Measurements from ENCODE around the gene NDUFB3. TPM values are rescaled to one million over a fixed set of nuclear protein-coding genes. Genes with fewer than 3 reads are reported as not detected.
"Not testable (repeated sequence)": the region's sequence is repeated elsewhere in the genome, so short reads cannot be mapped to it uniquely, and the experiment has no call there.

NDUFB3 gene
- total RNA-seq, result 96.0 TPM

DNA sequence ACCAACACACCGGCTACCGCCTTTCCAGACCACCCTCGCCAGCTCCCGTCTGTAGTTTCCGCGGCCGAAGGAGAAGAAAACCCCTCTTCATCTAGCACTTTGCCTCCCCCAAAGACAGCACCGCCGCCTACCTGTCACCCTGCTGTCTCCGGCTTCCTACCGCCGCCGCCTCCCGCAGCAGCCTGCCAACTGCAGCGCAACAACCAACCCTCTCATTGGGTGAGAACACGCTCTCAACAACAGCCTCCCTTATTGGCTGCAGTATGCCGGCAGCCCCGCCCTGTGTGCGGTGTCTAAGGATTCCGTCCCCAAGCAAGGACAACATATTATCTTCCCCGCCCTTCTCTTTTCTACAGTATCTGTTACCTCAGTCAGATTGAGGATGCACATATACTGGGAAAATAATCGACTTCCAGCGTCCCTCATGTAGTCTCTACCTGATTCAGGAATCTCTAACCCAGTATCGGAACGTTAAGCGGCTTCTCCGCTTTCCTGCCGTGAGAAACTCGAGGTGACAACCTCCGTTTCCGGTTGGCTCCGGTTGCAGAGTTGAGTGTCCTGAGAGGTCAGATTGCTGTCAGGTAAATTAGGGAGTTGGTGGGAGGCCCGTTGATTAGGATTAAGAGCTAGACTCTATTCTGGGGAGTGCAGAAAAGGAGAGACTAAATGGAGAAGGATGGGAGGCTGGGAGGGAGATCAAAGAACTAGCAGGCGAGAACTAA is at the start of gene NDUFB3, which contains the start of gene HYCC2:
Gene NDUFB3 (plus strand): TSS at position 523 of the 722 bp plus-strand sequence. CDS start 6,882 bp downstream, outside the sequence.
Gene HYCC2 (minus strand): TSS at position 193 of the 722 bp plus-strand sequence. CDS start 47,662 bp downstream, outside the sequence.
- peak; percentile 100 for ATAC-seq

DNA sequence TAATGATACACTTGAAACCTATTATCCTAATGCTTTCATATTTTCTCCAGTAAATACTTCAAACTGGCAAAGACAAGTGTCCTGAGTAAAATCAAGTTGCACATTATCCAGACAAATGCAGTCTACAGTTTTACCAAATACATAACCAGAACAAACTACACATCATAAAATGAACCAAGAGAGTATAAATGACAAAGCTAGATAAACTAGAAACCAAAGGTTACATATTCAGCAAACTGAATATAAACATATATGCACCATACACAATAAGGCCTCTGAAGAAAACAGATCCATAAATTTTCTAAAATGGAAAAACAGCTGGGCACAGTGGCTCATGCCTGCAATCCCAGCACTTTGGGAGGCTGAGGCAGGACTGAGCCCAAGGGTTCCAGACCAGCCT is 47.3 kb upstream of the NDUFB3 start:
- no peak for ATAC-seq

DNA sequence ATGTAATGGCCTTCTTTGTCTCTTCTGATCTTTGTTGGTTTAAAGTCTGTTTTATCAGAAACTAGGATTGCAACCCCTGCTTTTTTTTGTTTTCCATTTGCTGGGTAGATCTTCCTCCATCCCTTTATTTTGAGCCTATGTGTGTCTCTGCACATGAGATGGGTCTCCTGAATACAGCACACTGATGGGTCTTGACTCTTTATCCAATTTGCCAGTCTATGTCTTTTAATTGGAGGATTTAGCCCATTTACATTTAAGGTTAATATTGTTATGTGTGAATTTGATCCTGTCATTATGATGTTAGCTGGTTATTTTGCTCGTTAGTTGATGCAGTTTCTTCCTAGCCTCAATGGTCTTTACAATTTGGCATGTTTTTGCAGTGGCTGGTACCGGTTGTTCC is 37.4 kb upstream of the NDUFB3 start:
- ATAC-seq, result not testable (repeated sequence)

DNA sequence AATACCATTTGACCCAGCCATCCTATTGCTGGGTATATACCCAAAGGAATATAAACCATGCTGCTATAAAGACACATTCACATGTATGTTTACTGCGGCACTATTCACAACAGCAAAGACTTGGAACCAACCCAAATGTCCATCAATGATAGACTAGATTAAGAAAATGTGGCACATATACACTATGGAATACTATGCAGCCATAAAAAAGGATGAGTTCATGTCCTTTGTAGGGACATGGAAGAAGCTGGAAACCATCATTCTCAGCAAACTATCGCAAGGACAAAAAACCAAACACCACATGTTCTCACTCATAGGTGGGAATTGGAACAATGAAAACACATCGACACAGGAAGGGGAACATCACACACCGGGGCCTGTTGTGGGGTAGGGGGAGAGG is 33.4 kb upstream of the NDUFB3 start:
- not testable (repeated sequence) for ATAC-seq

DNA sequence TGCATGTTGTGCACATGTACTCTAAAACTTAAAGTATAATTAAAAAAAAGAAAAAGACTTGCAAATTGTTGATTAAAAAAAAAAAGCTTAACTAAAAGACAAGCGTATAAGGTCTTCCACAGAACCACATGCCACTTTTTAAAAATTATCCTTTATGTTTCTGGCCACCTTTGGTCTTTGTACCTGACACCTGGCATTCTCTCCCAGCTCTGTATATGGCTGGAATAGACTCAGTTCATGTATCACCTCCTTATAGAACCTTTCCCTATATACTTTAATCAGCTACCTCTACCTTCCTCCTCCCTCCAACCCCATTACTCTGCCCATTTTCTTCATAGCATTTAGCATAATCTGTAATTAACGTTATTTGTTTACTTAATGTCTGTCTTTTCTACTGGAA is 32.9 kb upstream of the NDUFB3 start:
- no peak for ATAC-seq

DNA sequence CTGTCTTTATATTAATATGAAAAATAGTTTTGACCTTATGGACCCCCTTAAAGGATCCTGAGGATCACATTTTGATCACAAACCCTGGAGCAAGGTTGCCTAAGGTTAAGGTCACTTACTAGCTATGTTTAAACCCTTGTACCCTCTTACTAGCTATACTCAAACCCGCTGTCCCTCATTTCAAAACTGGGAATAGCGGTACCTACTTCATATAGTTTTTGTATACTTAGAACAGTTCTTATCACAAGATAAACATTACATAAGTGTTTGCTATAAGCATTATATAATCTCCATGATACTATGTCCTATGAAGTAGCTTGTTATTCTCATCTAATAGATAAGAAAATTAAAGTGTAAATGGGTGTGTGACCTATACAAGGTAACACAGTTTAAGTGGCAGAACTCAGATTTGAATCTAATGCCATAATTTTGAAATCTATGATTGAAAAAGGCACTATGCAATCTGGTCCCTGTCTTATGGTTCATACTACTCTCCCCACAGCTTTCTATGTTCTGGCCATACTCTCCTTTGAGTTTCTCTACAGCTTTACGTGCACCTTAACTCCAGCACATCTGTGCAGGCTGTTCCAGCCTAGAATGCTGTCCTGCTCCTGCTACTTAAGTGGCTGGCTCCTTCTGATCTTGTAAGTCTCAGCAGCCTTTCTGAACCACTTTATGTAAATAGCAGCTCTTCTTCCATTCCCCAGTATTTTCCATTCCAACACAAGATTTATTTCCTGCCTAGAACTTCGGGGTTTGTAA is 30.8 kb upstream of the NDUFB3 start:
- no peak for ATAC-seq

DNA sequence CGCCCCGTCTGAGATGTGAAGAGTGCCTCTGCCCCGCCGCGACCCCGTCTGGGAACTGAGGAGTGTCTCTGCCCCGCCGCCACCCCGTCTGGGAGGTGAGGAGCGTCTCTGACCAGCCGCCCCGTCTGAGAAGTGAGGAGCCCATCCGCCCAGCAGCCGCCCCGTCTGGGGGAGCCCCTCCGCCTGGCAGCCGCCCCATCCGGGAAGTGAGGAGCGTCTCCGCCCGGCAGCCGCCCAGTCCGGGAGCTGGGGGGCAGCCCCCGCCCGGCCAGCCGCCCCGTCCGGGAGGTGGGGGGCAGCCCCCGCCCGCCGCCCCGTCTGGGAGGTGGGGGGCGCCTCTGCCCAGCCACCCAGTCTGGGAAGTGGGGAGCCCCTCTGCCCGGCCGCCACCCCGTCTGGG is 29.4 kb upstream of the NDUFB3 start:
- ATAC-seq, result not testable (repeated sequence)

DNA sequence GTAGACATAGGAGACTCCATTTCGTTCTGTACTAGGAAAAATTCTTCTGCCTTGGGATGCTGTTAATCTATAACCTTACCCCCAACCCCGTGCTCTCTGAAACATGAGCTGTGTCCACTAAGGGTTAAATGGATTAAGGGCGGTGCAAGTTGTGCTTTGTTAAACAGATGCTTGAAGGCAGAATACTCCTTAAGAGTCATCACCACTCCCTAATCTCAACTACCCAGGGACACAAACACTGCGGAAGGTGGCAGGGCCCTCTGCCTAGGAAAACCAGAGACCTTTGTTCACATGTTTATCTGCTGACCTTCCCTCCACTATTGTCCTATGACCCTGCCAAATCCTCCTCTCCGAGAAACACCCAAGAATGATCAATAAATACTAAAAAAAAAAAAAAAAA is 28.8 kb upstream of the NDUFB3 start:
- not testable (repeated sequence) for ATAC-seq

DNA sequence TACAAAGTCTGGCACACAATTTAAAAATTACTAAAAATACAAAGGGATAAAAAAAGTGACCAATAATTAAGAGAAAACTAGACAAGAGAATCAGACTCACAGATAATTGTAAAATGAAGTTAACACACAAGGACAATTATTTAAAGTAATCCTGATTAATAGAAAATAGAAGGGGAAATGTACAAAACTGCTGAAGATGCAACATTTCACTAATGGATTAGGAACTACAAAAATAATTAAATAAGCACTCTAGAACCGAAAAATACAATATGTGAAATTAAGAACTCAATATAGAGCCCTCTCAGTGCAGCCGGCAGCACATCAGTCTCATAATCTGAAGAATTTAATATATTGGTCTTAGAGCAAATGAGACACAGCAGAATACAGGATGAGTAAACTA is 24.9 kb upstream of the NDUFB3 start:
- no peak for ATAC-seq

DNA sequence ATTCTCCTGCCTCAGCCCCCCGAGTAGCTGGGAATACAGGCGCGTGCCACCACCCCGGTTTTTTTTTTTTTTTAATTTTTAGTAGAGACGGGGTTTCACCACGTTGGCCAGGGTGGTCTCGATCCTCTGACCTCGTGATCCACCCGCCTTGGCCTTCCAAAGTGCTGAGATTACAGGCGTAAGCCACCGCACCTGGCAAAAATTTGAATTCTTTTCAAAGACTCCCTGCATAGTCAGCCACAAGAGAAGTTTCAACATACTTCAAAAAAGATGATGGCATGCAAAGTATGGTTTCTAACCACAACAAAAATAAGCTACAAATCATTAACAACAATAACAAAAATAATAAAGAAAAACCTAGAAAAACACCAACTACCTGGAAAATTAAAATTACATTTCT is 22.3 kb upstream of the NDUFB3 start:
- ATAC-seq, result no peak

DNA sequence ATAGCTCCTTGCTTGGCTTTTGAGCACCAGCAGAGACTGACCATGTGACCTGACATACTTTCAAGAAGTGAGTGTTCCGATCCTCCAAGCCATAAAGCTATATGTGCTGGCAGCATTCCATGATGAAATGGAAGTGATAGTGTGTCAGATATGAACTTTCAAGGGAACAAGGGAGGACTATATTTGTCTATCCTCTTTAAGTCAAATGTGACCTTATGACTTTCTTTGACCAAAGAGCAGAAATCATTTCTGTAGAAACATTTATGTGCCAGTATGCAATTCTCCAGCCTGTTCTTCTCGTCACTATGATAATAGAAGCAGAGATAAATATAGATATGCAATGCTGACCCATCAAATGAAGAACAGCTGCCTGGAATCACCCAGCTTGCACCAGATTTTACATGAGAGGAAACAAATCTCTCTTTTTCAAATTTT is 14.7 kb upstream of the NDUFB3 start:
- no peak for ATAC-seq

DNA sequence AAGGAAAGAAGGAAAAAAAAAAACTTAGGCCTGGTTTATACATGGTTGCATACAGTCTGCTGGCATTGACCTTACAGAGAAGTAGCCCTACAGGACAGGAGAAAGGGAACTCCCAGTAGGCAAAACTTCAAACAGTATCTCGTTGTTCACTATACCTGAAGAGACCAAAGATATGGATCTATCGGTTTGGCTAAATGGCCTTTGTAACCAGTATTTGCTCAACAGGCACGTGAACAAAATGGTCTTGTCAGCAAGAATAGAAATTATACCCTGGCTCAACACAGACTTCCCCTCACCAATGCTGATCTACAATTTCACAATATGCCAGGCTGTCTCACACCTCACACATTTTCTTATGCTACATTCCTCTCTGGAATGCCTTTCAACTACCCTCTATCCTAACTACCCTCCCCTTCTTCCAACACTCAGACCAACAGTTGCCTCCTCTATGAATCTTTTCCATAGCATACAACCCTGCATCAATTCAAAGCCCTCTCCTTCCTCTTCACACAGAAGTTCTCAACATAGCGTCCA is 14.0 kb upstream of the NDUFB3 start:
- no peak for ATAC-seq

DNA sequence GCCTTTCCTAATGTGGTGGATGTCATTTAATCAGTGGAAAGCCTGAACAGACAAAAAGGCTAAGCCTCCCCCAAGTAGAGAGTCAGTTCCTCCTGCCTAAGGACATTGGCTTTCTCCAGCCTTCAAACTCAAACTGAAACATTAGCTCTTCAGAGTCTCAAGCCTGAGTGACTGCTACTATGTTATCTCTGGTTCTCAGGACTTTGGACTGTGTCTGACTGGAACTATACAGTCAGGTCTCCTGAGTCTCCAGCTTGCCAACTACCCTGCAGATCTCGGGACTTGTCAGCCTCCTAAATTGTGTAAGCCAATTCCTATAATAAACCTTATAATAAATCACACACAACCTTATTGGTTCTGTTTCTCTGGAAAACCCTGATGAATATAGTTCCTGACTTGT is 12.9 kb upstream of the NDUFB3 start:
- ATAC-seq, result no peak

DNA sequence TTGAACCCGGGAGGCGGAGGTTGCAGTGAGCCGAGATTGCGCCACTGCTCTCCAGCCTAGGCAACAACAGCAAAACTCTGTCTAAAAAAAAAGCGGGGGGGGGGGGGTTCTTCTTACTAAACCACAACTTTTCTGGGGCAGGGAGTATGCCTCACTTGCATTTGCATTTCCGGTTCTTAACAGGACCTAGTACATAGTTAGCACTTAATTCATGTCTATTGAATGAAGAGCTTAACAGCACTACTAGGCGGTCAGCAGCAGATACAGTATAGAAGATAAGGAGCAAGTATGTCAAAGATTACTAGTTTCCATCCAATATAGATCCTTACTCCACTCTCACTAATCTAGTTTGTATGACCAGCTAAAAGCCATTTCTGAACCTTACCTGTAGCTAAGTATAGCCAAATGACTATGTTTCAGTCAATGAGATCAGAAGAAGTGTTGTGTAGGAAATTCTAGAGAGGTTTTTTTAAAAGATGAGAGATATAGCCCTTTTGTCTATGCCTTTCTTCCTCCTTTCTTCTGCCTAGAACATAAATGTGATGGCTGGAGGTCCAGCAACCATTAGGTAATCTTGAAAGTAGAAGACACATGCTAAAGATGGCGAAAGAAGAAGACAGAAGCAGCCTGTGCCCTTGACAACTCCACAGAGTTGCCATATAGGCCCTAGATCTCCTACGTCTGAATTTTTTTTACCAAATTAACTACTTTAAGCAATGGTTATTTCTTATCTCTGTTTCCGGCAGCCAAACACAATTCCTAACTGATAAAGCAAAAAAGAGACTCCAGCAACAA is 11.6 kb upstream of the NDUFB3 start:
- ATAC-seq, result no peak

DNA sequence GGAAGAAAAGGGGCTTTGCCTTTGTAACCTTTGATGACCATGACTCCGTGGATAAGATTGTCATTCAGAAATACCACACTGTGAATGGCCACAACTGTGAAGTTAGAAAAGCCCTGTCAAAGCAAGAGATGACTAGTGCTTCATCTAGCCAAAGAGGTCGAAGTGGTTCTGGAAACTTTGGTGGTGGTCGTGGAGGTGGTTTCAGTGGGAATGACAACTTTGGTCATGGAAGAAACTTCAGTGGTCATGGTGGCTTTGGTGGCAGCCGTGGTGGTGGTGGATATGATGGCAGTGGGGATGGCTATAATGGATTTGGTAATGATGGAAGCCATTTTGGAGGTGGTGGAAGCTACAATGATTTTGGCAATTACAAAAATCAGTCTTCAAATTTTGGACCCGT is 8.3 kb upstream of the NDUFB3 start:
- ATAC-seq, result not testable (repeated sequence)

DNA sequence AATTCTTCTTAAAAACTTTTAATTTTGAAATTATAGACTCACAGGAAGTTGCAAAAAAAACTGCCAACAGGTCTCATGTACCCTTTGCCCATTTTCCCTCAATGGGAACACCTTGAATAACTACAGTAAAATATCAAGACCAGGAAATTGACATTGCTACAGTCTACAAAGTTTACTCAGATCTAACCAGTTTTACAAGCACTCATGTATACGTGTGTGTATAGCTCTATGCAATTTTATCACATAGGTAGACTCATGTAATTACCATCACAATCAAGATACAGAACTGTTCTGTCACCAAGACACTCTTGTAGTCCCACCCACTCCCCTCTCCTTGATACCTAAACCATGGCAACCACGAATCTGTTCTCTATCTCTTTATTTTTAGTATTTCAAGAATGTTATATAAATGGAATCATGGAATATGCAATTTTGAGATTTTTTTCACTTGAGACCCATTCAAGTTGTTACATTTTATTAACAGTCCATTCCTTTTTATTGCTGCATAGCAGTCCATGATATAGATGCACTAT is 6.9 kb upstream of the NDUFB3 start:
- ATAC-seq, result peak; percentile 89

DNA sequence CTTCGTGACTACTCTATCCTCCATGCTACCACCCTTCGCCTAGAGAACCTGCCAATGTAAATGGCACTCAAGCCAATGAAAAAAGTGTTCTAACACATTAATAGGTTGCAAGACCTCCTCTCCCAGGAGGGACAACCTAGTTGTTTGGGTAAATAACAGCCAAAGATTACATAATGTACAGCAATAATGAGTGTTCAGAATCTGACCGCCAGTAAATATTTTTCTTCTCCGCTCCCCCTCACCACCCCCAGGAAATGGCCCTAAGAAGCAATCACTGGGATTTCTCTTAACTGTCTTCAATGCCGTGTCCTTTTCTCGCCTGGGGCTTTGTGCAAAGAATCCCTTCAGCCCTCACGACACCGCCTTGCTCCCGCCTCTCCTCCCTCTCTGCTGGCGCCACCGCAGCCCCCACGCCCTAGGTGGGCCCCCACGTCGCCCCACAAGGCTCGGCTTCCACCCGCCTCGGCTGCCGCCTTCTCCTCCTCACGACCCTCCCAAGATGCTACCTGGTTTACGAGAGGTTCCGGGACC is 788 bp upstream of the NDUFB3 start:
- ATAC-seq, result peak; percentile 18

DNA sequence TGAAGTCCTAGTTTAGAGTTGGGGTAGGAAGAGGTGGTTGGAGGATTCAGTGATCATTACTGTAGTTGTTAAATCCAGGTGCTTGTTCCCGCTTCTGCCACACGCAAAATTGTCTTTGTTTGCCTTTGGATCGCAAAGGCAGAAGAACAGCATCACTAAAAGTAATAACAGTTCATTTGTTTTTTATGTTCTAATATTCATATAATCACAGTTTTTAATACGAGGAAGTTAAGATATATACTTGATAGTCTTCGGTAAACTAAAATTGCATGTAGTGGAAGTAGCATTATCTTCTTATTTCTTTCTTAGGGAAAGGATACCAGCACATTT is 365 bp downstream of the NDUFB3 start:
- ATAC-seq, result no peak

DNA sequence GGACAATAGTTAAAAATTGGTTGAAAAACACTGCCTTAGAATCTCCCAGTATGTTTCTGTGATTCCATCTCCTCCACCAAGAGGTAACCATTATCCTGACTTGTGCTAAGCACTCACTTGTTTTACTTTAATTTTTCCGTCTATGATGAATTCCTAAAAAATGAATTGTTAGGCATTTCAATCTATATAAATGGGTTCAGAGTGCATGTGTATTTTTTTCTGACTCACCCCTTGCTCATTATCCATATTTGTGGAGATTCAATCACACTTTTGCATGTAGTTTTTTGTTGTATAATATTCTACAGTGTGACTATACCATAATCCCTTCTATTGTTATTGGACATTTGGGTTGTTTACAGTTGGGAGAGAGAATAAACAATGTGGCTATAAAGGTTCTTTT is 1.3 kb downstream of the NDUFB3 start:
- no peak for ATAC-seq

DNA sequence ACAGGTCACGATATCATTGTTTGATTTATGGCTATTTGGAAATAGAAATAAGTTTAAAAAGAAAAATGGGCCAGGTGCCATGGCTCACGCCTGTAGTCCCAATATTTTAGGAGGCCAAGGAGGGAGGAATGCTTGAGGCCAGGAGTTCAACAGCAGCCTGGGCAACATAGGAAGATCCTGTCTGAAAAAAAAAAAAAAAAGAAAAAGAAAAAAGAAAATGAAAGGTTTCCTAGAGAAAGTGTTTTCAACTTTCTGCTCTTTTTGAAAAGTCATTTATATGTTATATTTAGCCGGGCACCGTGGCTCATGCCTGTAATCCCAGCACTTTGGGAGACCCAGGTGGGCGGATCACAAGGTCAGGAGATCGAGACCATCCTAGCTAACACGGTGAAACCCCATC is 3.2 kb downstream of the NDUFB3 start:
- ATAC-seq, result no peak

DNA sequence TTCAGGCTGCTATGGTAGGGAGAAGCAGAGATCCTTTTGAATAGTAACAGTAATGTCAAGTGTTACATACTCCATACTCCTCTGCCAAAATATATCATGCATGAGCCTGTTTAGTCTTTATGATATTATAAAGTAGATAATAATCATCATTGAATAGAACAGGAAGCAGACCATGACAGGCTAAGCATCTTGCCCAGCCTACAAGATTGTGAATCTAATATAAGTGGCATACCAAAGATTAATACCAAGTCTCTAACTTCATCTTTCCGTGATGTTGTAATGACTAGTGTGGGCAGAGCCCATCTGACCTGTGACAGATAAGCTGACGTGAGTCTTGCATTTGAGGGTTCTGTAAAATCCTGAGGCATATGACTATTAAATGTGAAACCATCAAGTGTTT is 13.1 kb downstream of the NDUFB3 start:
- ATAC-seq, result no peak

DNA sequence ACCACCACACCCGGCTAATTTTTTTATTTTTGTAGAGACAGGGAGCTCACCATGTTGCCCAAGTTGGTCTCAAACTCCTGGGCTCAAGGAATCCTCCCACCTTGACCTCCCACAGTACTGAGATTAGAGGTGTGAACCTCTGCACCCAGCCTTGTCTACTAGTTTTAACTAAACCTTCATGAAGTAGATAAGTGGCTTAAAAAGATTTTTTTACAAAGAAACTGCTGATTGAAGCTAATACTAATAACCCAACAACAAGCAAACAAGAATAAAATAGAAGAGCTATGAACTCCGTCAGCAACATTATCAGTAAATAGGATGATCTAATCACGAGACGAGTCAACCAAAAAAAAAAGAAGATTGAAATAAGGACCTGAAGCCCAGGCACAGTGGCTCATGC is 18.8 kb downstream of the NDUFB3 start:
- no peak for ATAC-seq

DNA sequence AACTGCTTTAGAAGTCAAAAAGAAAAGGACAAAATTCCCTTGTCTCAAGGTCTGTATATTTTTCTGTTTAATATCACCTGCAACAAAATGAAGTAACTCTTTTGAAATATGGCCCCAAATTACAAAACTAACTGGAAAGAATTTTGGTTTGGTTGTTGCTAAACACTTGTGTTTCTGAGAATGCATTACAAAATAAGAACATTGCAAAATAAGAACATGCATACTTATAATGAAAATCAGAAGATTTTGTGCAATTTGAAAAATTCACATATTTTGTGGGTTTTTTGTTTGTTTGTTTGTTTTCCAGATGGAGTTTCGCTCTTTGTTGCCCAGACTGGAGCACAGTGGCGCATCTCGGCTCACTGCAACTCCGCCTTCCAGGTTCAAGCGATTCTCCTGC is 21.8 kb downstream of the NDUFB3 start:
- no peak for ATAC-seq

Measured in esophagus mucosa (tissue), 1 donor.